ENCODE measurements around the gene MYL7. TPM values are rescaled to one million over a fixed set of nuclear protein-coding genes. Genes with fewer than 3 reads are reported as not detected.

MYL7 gene
- total RNA-seq, 4 donors from 2014 or later: not detected

GRCh38 chr7:44112997-44113763 lies 28.0 kb downstream of the MYL7 start:
- Histone ChIP-seq H3K9me3 (no peaks in the 10 kb centered on the region), H3K27ac (peak overlapping the region in 1 of 4 donors; percentile 13), H3K4me3 (no peak overlapping the region), H3K27me3 (no peaks in the 10 kb centered on the region), H3K36me3 (peaks cover 0 to 100% of the 10 kb centered on the region in 2 donors), H3K4me1 (peaks cover 0 to 64% (median 0%) of the 10 kb centered on the region in 3 donors)
- TF ChIP-seq POLR2AphosphoS5 (IDR thresholded peaks at IDR 0.05): peak; percentile 1
- TF ChIP-seq POLR2A (IDR thresholded peaks at IDR 0.05): no peak
- no peak for ATAC-seq
- WGBS, 2 donors (ENCODE audit: low coverage in 1 of 2): 70 to 81% methylated on average over 7 to 13 of the region's 34 CpGs

- ATAC-seq: no peak
Observed at GRCh38 chr7:44112231-44112996, 28.7 kb downstream of the MYL7 start.

GRCh38 chr7:44111761-44112160 lies 29.4 kb downstream of the MYL7 start:
- H3K9me3 ChIP-seq: no peaks in the 10 kb centered on the region
- TF ChIP-seq EP300 (IDR thresholded peaks at IDR 0.05) (no peak), CTCF (IDR thresholded peaks at IDR 0.05) (no peak), POLR2AphosphoS5 (IDR thresholded peaks at IDR 0.05) (no peak), POLR2A (IDR thresholded peaks at IDR 0.05) (no peak)
- no CpG with 5 or more reads among the region's 16 CpGs for WGBS, 2 donors (ENCODE audit: low coverage in 1 of 2)
- H3K4me3 ChIP-seq: no peak overlapping the region
- H3K27me3 ChIP-seq: no peaks in the 10 kb centered on the region
- ATAC-seq: no peak
- H3K27ac ChIP-seq: peak overlapping the region in 1 of 4 donors; percentile 13
- peaks cover 0 to 73% (median 2%) of the 10 kb centered on the region in 3 donors for H3K4me1 ChIP-seq
- peaks cover 0 to 100% of the 10 kb centered on the region in 2 donors for H3K36me3 ChIP-seq

More at GRCh38 chr7:44112231-44112996, 28.7 kb downstream of the MYL7 start:
- Histone ChIP-seq H3K9me3 (no peaks in the 10 kb centered on the region), H3K4me3 (no peak overlapping the region), H3K27ac (peak overlapping the region in 1 of 4 donors; percentile 13), H3K36me3 (peaks cover 0 to 100% of the 10 kb centered on the region in 2 donors), H3K4me1 (peaks cover 0 to 67% (median 0%) of the 10 kb centered on the region in 3 donors), H3K27me3 (no peaks in the 10 kb centered on the region)
- TF ChIP-seq POLR2A (IDR thresholded peaks at IDR 0.05): no peak
- TF ChIP-seq EP300 (IDR thresholded peaks at IDR 0.05): no peak
- peak; percentile 14 for TF ChIP-seq POLR2AphosphoS5 (IDR thresholded peaks at IDR 0.05)
- 50 to 71% methylated on average over 2 to 12 of the region's 41 CpGs for WGBS, 2 donors (ENCODE audit: low coverage in 1 of 2)

GRCh38 chr7:44110719-44111635 lies 30.2 kb downstream of the MYL7 start:
- peak overlapping the region in 2 of 4 donors; percentile 51 to 91 for H3K27ac ChIP-seq
- 22 to 80% methylated on average over 4 to 6 of the region's 27 CpGs for WGBS, 2 donors (ENCODE audit: low coverage in 1 of 2)

More at GRCh38 chr7:44110719-44111635, 30.2 kb downstream of the MYL7 start:
- Histone ChIP-seq H3K4me1 (peaks cover 0 to 81% (median 9%) of the 10 kb centered on the region in 3 donors), H3K9me3 (no peaks in the 10 kb centered on the region), H3K4me3 (no peak overlapping the region), H3K27me3 (no peaks in the 10 kb centered on the region), H3K36me3 (peaks cover 0 to 95% of the 10 kb centered on the region in 2 donors)
- TF ChIP-seq POLR2AphosphoS5 (IDR thresholded peaks at IDR 0.05) (no peak), POLR2A (IDR thresholded peaks at IDR 0.05) (no peak), EP300 (IDR thresholded peaks at IDR 0.05) (no peak), CTCF (IDR thresholded peaks at IDR 0.05) (no peak)
- ATAC-seq: no peak

Measured in gastroesophageal sphincter (tissue), 4 donors.